NCI-H510A (cell line): ENCODE results near the gene IMMP1L.

ENCODE experiments used
- DNase-seq: peaks from one replicate; lab custom pipeline; 2025; lab: John Stamatoyannopoulos, UW

The IMMP1L gene

DNA sequence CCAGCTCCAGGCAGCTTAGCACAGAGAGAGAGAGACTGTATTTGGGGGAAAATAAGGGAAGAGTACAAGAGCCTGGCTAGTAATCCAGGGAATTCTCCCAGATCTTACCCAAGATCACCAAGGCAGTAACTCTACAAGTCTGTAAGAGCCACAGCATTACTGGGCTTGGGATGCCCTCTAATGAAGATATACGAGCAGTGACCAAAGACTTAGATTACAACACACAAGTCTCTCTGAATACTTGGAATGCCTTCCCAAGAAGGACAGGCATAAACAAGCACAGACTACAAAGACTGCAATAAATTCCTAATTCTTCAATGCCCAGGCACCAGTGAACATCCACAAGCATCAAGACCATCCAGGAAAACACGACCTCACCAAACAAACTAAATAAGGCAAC lies 122.0 kb downstream of the IMMP1L start:
- DNase-seq: no peak

DNA sequence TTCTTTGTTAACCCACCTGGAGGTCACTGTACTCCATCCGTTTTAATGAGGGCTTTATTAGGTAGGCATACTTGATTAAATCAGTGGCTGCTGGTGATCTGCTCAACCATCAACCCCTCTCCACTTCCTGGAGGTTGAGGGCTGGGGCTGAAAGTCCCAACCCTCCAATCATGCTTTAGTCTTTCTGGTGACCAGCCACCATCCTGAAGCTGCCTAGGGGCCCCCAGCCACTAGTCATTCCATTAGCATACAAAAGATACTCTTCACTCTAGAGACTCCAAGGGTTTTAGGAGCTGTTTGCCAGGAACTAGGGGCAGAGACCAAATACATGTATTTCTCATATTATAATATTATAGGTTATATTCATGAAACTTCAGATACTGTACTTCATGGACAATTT lies 126.3 kb downstream of the IMMP1L start:
- DNase-seq: no peak
